Erythroblast (primary cell): ENCODE data around the gene SC5D.

Experiments used
- GATA1 ChIP-seq: IDR thresholded peaks from 2 replicates; pipeline ENCODE4 v1.6.1; 2011; ENCODE audit warnings: low read depth, mild to moderate bottlenecking, control low read depth, low read length, moderate library complexity
- POLR2A ChIP-seq: IDR thresholded peaks from 2 replicates; pipeline ENCODE4 v1.6.1; 2011; ENCODE audit warnings: mild to moderate bottlenecking, low read length

GRCh38 chr11:121351083-121351630 is 58.6 kb downstream of the SC5D start:
- TF ChIP-seq POLR2A (no peak), GATA1 (no peak)
